Endothelial cell (in vitro differentiated cells): ENCODE data around the gene GLIPR1. TPM values are rescaled to one million over a fixed set of nuclear protein-coding genes. Genes with fewer than 3 reads are reported as not detected.

Experiments used
- DNase-seq: peaks from one replicate; pipeline ENCODE4 v3.0.0; 2021; ENCODE audit warnings: low spot score
- H3K27ac Mint-ChIP-seq: one replicate; pipeline ENCODE4 v1.8.0; 2021; ENCODE audit warnings: mixed read lengths, inconsistent platforms; ENCODE audit not compliant: unreplicated experiment
- H3K27me3 Mint-ChIP-seq: one replicate; pipeline ENCODE4 v1.8.0; 2021; ENCODE audit warnings: mild to moderate bottlenecking, moderate library complexity, mixed read lengths, inconsistent platforms; ENCODE audit not compliant: unreplicated experiment
- H3K36me3 Mint-ChIP-seq: one replicate; pipeline ENCODE4 v1.8.0; 2021; ENCODE audit warnings: mild to moderate bottlenecking, low read depth, mixed read lengths, inconsistent platforms; ENCODE audit not compliant: unreplicated experiment
- H3K4me1 Mint-ChIP-seq: one replicate; pipeline ENCODE4 v1.8.0; 2021; ENCODE audit warnings: mild to moderate bottlenecking, mixed read lengths, inconsistent platforms; ENCODE audit not compliant: unreplicated experiment
- H3K4me3 Mint-ChIP-seq: one replicate; pipeline ENCODE4 v1.8.0; 2021; ENCODE audit warnings: mild to moderate bottlenecking, mixed read lengths, inconsistent platforms; ENCODE audit not compliant: unreplicated experiment
- H3K9me3 Mint-ChIP-seq: one replicate; pipeline ENCODE4 v1.8.0; 2021; ENCODE audit warnings: mixed read lengths, inconsistent platforms; ENCODE audit not compliant: unreplicated experiment
- total RNA-seq: library from RNA; stranded (reverse); fragmentation: NEBNext Ultra II Directional; extraction: Animal tissue kit (Norgen Biotek cat#: 25700); gene quantifications from one replicate; pipeline ENCODE4 v1.2.1, GENCODE V29; 2021; ENCODE audit not compliant: unreplicated experiment
- TF ChIP-seq, protein P1 (sequence below): fragments of 200-600 bp; sonication (generic); IDR thresholded peaks from one replicate; pipeline ENCODE4 v1.5.0; 2021; ENCODE audit warnings: antibody characterized with exemption; ENCODE audit not compliant: unreplicated experiment

The GLIPR1 gene
- total RNA-seq, 1 donor from 2014 or later: 0.38 TPM

DNA sequence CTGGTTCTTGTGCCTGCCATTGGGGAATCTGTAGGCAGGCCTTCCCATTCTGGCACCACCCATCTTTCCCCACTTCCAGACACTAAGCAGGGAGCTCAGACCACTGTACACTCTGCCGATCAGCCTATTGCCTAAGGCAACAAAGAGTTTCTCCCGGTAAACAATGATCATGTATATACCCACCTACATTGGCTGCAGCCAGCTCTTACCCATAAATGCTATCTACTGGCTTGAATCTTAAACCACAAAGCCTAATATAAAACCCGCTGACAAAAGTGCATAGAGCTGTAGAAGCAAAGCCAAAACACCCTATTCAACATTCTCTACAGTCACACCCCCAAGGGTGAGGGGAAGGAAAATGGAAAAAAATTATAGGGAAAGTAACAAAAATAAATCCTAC lies 20.8 kb upstream of the GLIPR1 start:
- Mint-ChIP-seq H3K4me1 (no peaks in the 10 kb centered on the region), H3K27me3 (no peaks in the 10 kb centered on the region), H3K36me3 (peaks cover 4% of the 10 kb centered on the region), H3K4me3 (no peak overlapping the region), H3K27ac (no peak overlapping the region), H3K9me3 (peaks cover 3% of the 10 kb centered on the region)
- DNase-seq: no peak
- TF ChIP-seq, protein P1, sequence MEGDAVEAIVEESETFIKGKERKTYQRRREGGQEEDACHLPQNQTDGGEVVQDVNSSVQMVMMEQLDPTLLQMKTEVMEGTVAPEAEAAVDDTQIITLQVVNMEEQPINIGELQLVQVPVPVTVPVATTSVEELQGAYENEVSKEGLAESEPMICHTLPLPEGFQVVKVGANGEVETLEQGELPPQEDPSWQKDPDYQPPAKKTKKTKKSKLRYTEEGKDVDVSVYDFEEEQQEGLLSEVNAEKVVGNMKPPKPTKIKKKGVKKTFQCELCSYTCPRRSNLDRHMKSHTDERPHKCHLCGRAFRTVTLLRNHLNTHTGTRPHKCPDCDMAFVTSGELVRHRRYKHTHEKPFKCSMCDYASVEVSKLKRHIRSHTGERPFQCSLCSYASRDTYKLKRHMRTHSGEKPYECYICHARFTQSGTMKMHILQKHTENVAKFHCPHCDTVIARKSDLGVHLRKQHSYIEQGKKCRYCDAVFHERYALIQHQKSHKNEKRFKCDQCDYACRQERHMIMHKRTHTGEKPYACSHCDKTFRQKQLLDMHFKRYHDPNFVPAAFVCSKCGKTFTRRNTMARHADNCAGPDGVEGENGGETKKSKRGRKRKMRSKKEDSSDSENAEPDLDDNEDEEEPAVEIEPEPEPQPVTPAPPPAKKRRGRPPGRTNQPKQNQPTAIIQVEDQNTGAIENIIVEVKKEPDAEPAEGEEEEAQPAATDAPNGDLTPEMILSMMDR: no peak

GRCh38 chr12:75460204-75460603 lies 20.4 kb upstream of the GLIPR1 start:
- no peak for DNase-seq
- H3K9me3 Mint-ChIP-seq: peaks cover 3% of the 10 kb centered on the region
- no peak overlapping the region for H3K4me3 Mint-ChIP-seq
- no peaks in the 10 kb centered on the region for H3K4me1 Mint-ChIP-seq
- H3K27ac Mint-ChIP-seq: no peak overlapping the region
- H3K36me3 Mint-ChIP-seq: peaks cover 4% of the 10 kb centered on the region
- no peaks in the 10 kb centered on the region for H3K27me3 Mint-ChIP-seq
- TF ChIP-seq, protein P1: no peak

GRCh38 chr12:75471902-75472890 lies 8.4 kb upstream of the GLIPR1 start:
- no peak overlapping the region for H3K4me3 Mint-ChIP-seq
- no peaks in the 10 kb centered on the region for H3K4me1 Mint-ChIP-seq

DNA sequence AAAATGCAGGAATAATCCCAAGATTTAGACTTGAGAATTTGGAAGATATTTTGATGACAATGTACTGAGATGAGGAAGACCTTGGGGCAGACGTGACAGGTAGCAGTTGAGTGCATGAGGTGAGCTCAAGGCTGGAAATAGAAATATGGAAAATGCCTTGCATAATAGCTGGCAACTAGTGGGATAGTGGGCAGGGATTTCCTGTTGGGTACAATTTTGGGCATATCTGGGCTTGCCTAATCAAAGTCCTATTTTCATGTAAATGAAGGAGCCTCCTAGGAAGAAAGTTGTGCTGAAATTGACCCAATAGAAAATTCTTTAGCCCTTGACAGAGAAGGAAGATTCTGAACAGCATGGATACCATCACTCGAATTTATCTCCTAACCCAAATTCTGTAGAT lies 6.4 kb upstream of the GLIPR1 start:
- Mint-ChIP-seq H3K4me3 (no peak overlapping the region), H3K36me3 (no peaks in the 10 kb centered on the region), H3K9me3 (no peaks in the 10 kb centered on the region), H3K27me3 (peaks cover 2% of the 10 kb centered on the region), H3K27ac (no peak overlapping the region), H3K4me1 (no peaks in the 10 kb centered on the region)
- no peak for DNase-seq
- TF ChIP-seq, protein P1: no peak

More at GRCh38 chr12:75471902-75472890, 8.4 kb upstream of the GLIPR1 start:
- no peak for DNase-seq
- Mint-ChIP-seq H3K9me3 (no peaks in the 10 kb centered on the region), H3K27ac (no peak overlapping the region), H3K27me3 (peaks cover 2% of the 10 kb centered on the region), H3K36me3 (no peaks in the 10 kb centered on the region)
- TF ChIP-seq, protein P1: no peak

GRCh38 chr12:75476071-75476470 lies 4.5 kb upstream of the GLIPR1 start:
- no peak overlapping the region for H3K4me3 Mint-ChIP-seq
- H3K4me1 Mint-ChIP-seq: no peaks in the 10 kb centered on the region
- H3K9me3 Mint-ChIP-seq: no peaks in the 10 kb centered on the region
- H3K27ac Mint-ChIP-seq: no peak overlapping the region
- H3K36me3 Mint-ChIP-seq: no peaks in the 10 kb centered on the region
- no peak for DNase-seq
- peaks cover 1% of the 10 kb centered on the region for H3K27me3 Mint-ChIP-seq
- TF ChIP-seq, protein P1: no peak
